Fibroblast of upper back skin (primary cell): Measurements from ENCODE around the gene SSR2.
"Not testable (repeated sequence)": the region's sequence is repeated elsewhere in the genome, so short reads cannot be mapped to it uniquely, and the experiment has no call there.

Experiments
- DNase-seq: peaks from one replicate; pipeline ENCODE4 v3.0.0-alpha.2; 2013

Gene SSR2

GRCh38 chr1:155990005-155990739 is 30.6 kb downstream of the SSR2 start:
- DNase-seq, result no peak

- peak; percentile 75 for DNase-seq
These were observed 31.3 kb downstream of the SSR2 start for GRCh38 chr1:155989242-155990004.

- DNase-seq, result not testable (repeated sequence)
These were observed 35.7 kb downstream of the SSR2 start for GRCh38 chr1:155984903-155985645.

DNA sequence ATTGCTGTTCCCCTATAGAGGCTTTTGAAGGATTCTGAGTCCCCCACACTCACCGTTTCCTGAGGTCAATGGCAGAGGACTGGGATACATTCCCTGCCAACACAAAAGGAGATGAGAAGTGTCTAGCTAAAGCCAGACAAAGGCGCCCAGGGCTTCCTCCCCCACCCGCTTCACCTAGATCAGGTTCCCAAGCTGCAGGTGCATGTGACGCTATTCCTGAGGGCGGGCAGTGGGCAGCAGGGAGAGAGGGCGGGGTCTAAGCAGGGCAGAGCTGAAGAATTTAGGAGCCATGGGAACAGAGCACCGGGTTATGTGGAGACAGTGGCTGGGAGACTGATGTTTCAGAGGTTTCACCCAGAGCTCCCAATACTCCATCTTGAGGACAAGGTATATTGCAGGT is 36.4 kb downstream of the SSR2 start:
- DNase-seq, result no peak

DNA sequence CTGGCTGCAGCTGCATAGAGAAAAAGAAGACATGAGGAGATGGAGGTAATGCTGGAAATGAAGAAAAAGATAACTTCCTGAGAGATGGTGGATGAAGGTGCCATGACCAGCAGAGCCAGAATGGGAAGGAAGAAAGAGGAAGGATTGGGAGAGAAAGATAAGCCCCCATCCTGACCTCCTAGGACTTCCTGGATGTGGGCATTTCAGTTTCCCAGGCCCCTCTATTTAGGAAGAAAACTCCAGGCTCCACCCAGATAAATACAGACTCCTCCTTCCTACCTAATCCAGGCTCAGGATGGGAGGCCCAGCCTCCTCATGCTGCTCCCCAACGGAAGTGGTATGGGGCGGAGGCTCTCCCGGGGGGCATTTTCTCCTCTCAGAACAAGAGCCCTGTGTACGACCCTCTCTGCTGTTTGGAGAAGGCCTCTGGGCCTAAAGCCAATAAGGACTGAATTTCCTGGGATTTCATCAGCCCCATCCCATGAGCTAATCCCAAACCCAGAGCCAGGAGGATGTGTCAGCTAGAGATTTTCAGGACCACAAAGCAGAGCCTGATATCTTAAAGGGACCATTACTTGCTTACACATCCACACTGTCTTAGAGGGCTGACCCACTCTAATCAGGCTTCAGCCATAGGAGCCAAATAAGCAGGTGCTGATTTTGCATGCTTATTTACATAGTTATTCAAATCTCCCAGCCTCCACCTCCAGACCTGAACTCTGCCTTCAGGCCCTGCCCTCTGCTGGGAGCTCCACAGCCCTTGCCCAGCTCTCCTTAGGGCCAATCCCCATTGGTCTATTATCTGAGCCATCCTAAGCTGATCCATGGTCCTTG is 37.3 kb downstream of the SSR2 start:
- DNase-seq, result peak; percentile 100

- DNase-seq, result no peak
These were observed 38.6 kb downstream of the SSR2 start for GRCh38 chr1:155982106-155982505.

DNA sequence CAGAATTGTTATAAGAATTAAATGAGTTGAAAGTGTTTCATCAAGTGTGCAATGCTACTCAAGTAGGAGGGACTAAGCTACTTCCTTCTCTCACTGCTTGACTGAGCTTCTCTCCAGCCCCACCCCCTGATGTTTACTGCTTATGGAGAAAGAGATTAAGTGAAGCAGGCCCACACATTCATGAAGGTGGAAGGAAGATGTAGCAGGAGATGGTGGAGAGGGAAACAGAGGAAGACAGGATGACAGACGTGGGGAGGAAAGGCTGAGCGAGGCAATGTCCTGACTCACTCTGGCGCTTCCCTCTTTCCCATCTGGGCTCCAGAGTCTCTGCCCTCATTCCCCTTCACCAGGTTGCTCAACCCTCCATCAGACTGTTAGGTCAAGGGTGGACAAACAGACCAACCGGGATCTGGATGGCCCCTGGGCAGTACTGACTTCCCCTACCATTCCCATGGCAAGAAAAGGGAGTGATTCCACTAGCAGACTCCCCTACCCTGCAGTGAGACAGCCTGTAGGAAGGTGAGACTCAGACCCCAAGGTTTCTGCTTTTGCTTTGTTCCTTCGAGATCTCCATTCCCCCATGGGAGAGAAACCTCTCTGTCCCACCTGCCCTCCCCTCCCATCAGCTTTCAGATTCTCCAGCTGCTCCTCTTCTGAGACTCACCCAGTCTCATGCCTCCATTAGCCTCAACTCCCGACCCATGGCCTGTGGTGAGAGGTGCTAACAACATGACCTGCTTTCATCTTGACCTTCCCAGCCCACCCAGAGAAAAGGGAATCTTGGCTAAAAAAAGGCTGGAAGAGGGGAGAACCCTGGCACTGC is 39.3 kb downstream of the SSR2 start:
- peak; percentile 78 for DNase-seq

- DNase-seq, result peak; percentile 50
These were observed 41.0 kb downstream of the SSR2 start for GRCh38 chr1:155979597-155980343.

- DNase-seq, result peak; percentile 45
These were observed 41.8 kb downstream of the SSR2 start for GRCh38 chr1:155978973-155979429.

DNA sequence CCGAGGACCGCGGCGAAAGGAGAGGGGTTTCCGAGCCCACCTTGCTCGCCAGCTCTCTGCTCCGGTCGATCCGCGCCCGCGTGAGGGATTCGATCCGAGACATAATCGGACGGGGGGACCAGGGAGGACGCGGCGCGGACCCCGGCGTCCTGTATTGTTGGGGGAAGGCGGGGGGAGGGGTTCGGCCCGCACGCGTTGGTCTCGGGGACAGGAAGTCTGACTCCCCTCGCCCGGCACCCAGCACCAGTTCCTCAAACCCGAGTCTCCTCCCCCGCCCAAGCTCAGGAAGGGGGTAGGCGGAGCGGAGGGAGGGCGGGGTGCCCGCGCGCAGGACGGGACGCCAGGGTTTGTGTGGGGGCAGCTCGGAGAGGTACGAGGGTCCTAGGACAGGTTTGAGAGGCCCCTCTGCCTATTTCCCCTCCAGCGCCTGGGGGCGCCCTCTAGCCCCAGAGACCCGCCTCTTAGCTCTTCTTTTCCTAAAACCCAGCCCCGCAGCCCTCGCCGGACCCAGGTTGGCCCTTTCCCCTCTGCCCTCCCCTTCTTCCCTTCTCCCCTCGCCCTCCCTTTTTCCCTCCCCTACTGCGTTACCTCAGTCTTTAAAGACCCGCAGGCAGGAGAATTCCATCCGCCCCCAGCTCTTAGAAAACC is 42.3 kb downstream of the SSR2 start, which contains the start of gene ARHGEF2:
Gene ARHGEF2, minus strand, starts transcription at position 223 of the 648 bp plus-strand sequence. Its CDS starts 120 bp downstream, at position 103.
- peak; percentile 81 for DNase-seq

- DNase-seq, result no peak
These were observed 42.9 kb downstream of the SSR2 start for GRCh38 chr1:155977690-155978324.

- DNase-seq, result no peak
These were observed 43.6 kb downstream of the SSR2 start for GRCh38 chr1:155976913-155977689.

GRCh38 chr1:155976062-155976912 is 44.5 kb downstream of the SSR2 start:
- DNase-seq, result peak; percentile 87

DNA sequence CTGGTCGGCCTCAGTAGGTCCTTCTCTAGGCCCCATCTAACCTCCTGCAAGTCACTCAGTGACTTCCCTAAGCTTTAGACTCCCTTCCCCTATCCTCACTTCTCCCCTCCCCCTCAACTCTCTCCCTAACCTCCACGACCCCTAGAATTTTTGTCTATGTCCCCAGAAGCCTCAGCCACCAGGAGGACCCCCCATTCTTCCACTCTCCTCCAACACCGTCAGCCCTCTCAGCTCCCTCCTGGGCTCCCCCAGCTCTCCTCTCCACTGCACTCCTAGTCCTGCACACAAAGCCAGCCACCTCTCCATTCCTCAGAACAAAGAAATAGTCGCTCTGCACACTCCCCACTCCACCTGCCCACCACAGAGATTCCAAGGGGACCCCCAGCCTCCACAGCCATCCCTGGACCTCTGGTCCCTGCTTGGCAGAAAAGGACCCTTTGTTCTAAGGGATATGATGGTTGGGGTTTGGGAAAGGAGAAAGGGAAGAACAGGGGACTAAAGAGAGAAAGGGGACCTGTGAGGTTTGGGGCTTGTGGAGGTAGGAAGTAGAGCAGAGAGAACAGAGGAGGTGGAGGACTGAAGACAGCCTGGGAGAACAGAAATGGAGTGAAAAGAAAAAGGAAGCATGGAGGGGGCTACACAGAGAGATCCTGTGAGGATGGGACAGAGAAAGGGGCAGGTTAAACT is 45.2 kb downstream of the SSR2 start:
- DNase-seq, result no peak

GRCh38 chr1:155974208-155975115 is 46.3 kb downstream of the SSR2 start:
- no peak for DNase-seq

DNA sequence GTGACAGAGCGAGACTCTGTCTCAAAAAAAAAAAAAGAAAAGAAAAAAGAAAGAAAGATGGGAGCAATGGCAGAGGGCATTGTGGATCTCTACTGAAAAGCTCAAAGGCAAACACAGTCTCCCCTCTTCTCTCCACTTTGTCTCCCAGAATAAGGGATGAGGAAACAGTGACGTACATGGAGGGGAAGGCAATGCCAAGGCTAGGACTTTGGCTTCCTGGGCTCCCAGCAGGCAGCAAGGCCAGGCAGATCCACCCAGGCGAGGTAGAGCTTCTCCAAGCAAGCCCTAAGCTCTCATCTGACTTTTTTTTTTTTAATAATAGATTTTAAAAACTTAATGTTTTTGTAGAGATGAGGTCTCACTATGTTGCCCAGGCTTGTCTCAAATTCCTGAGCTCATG is 47.0 kb downstream of the SSR2 start:
- no peak for DNase-seq
